Right lung (tissue), 5 donors: ENCODE results near the gene NXPE4. TPM values are rescaled to one million over a fixed set of nuclear protein-coding genes. Genes with fewer than 3 reads are reported as not detected.
A peak's percentile ranks its signal among the peaks of the same experiment; 100 is the strongest.
"Not testable (repeated sequence)": the region's sequence is repeated elsewhere in the genome, so short reads cannot be mapped to it uniquely, and the experiment has no call there.

Experiments
- DNase-seq, 2 donors: peaks; one replicate each; pipeline ENCODE4 v3.0.0-alpha.2; 2013
- polyA plus RNA-seq, 5 donors: library from polyadenylated mRNA; unstranded; fragments of 120-200 nt; gene quantifications; one replicate each; pipeline versions ENCODE4 v1.2.1 to v1.2.3, GENCODE V29; 2013; ENCODE audit warnings: inconsistent platforms in 1 of 5, low replicate concordance in 1 of 5; ENCODE audit not compliant: insufficient read length in 5 of 5, insufficient read depth in 1 of 5

NXPE4 gene
- polyA plus RNA-seq, 5 donors = not detected

DNA sequence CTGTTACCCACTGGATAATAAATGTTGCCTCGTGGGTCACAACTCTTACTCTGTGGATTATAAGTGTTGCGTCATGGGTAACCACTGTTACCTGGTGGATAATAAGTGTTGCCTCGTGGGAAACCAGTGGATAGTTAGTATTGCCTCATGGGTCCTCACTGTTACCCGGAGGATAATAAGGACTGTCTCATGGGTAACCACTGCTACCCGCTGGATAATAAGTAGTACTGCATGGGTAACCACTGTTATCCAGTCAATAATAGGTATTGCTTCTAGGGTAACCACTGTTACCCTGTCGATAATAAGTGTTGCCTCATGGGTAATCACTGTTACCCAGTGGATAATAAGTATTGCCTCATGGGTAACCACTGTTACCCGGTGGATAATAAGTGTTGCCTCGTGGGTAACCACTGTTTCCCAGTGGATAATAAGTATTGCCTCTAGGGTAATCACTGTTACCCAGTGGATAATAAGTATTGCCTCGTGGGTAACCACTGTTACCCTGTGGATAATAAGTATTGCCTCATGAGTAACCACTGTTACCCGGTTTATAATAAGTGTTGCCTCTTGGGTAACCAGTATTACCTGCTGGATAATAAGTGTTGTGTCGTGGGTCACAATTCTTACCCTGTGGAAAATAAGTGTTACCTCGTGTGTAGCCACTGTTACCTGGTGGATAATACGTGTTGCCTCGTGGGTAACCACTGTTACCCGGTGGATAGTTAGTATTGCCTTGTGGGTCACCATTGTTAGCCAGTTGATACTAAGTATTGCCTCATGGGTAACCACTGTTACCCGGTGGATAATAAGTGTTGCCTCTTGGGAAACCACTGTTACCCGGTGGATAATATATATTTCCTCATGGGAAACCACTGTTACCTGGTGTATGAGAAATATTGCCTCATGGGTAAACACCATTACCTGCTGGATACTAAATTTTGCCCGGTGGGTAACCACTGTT lies 15.7 kb upstream of the NXPE4 start:
- DNase-seq = no peak

DNA sequence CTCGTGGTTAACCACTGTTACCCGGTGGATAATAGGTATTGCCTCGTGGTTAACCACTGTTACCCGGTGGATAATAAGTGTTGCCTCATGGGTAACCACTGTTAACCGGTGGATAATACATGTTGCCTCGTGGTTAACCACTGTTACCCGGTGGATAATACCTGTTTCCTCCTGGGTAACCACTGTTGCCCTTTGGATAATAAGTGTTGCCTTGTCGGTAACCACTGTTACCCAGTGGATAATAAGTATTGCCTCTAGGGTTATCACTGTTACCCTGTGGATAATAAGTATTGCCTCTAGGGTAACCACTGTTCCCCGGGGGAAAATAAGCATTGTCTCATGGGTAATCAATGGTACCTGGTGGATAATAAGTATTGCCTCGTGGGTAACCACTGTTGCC lies 15.0 kb upstream of the NXPE4 start:
- no peak for DNase-seq

DNA sequence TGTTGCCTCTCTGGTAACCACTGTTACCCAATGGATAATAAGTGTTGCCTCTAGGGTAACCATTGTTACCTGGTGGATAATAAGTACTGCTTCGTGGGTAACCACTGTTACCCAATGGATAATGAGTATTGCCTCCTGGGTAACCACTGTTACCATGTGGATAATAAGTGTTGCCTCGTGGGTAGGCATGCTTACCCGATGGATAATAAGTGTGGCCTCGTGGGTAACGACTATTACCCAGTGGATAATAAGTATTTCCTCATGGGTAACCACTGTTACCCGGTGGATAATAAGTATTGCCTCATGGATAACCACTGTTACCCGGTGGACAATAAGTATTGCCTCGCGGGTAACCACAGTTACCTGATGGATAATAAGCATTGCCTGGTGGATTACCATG lies 13.8 kb upstream of the NXPE4 start:
- no peak for DNase-seq

DNA sequence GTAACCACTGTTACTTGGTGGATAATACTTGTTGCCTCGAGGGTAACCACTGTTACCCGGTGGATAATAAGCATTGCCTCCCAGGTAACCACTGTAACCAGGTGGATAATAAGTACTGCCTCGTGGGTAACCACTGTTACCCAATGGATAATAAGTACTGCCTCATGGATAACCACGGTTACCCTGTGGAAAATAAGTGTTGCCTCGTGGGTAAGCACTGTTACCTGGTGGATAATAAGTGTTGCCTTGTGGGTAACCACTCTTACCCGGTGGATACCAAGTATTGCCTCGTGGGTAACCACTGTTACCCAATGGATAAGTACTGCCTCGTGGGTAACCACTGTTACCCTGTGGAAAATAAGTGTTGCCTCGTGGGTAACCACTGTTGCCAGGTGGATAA lies 13.0 kb upstream of the NXPE4 start:
- not testable (repeated sequence) for DNase-seq

DNA sequence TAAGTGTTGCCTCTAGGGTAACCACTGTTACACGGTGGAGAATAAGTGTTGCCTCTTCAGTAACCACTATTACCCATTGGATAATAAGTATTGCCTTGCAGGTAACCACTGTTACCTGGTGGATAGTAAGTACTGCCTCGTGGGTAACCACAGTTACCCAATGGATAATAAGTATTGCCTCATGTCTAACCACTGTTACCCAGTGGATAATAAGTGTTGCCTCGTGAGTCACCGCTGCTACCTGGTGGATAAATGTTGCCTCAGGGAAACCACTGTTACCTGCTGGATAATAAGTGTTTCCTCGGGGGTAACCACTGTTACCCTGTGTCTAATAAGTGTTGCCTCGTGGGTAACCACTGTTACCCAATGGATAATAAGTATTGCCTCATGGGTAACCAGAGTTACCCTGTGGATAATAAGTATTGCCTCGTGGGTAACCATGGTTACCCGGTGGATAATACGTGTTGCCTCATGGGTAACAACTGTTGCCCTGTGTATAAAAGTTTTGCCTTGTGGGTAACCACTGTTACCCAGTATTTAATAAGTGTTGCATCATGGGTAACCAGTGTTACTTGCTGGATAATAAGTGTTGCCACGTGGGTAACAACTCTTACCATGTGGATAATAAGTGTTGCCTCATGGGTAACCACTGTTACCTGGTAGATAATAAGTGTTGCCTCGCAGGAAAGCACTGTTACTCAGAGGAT lies 12.3 kb upstream of the NXPE4 start:
- DNase-seq = no peak

DNA sequence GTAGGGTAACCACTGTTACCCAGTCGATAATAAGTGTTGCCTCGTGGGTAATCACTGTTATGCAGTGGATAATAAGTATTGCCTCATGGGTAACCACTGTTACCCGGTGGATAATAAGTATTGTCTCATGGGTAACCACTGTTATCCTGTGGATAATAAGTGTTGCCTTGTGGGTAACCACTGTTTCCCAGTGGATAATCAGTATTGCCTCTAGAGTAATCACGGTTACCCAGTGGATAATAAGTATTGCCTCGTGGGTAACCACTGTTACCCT lies 11.2 kb upstream of the NXPE4 start:
- not testable (repeated sequence) for DNase-seq

DNA sequence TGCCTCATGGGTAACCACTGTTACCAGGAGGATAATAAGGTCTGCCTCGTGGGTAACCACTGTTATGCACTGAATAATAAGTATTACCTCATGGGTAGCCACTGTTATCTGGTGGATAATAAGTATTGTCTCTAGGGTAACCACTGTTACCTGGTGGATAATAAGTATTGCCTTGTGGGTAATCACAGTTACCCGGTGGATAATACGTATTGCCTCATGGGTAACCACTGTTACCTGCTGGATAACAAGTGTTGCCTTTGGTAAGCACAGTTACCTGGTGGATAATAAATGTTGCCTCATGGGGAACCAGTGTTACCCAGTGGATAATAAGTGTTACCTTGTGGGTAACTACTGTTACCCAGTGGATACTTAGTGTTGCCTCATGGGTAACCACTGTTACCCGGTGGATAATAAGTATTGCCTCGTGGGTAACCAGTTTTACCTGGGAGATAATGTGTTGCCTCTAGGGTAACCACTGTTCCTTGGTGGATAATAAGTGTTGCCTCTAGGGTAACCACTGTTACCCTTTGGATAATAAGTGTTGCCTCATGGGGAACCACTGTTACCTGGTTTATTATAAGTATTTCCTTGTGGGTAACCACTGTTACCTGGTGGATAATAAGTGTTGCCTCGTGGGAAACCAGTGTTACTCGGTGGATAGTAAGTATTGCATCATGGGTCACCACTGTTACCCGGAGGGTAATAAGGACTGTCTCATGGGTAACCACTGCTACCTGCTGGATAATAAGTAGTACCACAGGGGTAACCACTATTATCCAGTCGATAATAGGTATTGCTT lies 10.6 kb upstream of the NXPE4 start:
- DNase-seq = no peak

DNA sequence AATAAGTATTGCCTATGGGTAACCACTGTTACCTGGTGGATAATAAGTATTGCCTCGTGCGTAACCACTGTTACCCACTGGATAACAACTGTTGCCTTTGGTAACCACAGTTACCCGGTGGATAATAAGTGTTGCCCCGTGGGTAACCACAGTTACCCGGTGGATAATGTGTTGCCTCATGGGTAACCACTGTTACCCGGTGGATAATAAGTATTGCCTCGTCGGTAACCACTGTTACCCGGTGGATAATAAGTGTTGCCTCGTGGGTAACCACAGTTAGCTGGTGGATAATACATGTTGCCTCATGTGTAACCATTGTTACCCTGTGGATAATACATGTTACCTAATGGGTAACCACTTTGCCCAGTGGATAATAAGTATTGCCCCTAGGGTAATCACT lies 9.8 kb upstream of the NXPE4 start:
- no peak for DNase-seq

DNA sequence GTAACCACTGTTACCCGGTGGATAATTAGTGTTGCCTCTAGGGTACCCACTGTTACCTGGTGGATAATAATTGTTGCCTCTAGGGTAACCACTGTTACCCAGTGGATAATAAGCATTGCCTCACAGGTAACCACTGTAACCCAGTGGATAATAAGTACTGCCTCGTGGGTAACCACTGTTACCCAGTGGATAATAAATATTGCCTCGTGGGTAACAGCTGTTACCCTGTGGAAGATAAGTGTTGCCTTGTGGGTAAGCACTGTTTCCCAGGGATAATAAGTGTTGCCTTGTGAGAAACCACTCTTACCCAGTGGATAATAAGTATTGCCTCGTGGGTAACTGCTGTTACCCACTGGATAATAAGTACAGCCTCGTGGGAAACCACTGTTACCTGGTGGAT lies 9.3 kb upstream of the NXPE4 start:
- no peak for DNase-seq

DNA sequence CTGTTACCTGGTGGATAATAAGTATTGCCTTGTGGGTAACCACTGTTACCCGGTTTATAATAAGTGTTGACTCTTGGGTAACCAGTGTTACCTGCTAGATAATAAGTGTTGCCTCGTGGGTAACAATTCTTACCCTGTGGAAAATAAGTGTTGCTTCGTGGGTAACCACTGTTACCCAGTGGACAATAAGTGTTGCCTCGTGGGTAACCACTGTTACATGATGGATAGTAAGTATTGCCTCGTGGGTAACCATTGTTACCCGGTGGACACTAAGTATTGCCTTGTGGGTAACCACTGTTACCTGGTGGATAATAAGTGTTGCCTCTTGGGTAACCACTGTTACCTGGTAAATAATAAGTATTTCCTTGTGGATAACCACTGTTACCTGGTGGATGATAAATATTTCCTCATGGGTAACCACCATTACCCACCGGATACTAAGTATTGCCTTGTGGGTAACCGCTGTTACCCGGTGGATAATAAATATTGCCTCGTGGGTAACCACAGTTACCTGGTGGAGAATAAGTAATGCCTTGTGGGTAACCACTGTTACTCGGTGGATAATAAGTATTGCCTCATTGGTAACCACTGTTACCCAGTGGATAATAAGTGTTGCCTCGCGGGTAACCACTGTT lies 8.7 kb upstream of the NXPE4 start:
- no peak for DNase-seq

DNA sequence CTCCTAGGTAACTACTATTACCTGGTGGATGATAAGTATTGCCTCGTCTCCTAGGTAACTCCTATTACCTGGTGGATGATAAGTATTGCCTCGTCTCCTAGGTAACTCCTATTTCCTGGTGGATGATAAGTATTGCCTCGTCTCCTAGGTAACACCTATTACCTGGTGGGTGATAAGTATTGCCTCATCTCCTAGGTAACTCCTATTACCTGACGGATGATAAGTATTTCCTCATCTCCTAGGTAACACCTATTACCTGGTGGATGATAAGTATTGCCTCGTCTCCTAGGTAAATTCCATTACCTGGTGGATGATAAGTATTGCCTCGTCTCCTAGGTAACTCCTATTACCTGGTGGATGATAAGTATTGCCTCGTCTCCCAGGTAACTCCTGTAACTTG lies 7.6 kb upstream of the NXPE4 start:
- DNase-seq = not testable (repeated sequence)

DNA sequence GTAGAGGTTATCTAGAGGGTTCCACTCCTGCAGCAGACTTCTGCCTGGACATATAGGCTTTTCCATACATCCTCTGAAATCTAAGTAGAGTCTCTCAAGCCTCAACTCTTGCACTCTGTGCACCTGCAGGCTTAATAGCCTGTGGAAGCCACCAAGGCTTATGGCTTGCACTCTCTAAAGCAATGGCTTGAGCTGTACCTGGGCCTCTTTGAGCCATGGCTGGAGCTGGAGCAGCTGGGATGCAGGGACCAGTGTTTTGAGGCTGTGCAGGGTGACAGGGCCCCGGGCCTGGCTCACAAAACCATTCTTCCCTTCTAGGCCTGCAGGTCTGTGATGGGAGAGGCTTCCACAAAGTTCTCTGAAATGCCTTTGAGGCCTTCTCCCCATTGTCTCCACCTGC lies 2.9 kb upstream of the NXPE4 start:
- no peak for DNase-seq

DNA sequence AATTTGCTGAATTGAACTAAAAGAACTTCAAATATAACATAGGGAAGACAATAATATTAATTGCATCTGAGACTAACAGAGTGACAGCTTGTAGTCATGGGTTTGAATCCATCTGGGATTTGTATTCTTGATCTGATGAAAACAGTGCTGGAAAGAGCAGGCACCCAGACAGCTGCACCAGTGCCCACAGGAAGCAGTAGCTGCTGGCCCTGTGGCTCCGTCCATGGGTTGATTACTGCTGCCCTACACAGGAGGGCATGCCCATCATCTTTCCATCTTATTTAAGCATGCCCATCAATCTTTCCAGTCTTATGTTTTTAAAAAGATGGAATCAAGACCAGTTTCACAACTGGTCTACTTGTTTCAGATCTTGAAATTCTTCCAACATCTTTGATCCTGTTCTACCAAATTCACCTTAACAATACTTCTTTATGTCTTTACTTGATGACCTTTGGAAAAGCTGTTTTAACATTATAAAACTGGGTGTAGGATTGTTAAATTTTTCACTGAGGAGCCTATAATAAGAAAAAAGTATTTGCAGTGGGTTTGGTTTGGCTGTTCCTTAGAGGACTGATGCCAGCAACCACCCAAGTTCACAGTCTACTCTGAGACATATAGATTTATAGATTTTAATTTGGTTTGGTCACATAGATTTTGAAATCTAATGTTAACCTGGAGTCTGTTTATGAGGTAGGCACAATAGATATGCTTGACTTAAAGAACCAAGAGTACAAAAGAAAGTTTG lies 761 bp upstream of the NXPE4 start:
- DNase-seq = no peak

DNA sequence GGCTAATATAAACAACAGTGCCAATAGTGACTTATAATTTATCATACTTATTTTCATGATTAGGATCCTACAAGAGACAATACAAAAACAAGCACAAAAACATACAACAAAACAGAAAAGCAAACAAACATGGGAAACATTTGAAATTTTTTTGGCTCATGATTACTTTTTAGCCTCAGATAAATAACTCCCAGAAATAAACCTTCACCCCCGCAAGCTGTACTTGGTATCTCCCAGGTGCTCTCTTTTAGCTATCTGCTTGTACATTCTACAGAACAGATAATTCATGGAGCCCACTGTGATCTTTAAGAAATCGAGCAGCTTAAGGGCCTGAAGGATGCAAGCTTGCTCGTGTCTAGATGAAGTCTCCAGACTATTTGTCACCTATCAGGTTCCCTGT lies 883 bp downstream of the NXPE4 start:
- no peak for DNase-seq

DNA sequence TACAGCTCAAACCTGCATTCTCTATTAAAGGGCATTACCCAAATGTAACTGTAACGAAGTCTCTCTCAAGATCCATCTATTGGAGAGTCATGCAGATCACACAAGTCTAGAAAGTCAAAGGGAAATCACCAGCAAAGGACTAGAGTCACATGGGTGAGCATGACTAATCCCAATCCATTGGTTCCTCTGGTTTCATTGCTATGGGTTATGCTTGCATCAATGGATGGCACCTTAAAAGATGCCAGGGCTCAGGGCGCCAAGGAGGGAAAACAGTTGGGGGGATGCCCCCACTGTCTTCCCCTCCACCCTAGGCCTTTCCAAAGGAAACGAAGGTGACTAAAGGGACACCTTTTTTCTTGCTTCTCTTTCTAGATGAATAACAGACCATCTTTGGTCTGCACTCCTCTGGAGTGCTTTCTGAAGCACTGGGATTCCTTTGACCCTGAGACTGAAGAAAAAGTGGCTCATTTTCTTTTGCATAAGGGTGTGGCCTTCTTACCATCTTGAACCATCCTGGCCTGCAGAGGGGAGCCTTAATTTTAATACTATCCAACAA lies 8.1 kb downstream of the NXPE4 start:
- no peak for DNase-seq

DNA sequence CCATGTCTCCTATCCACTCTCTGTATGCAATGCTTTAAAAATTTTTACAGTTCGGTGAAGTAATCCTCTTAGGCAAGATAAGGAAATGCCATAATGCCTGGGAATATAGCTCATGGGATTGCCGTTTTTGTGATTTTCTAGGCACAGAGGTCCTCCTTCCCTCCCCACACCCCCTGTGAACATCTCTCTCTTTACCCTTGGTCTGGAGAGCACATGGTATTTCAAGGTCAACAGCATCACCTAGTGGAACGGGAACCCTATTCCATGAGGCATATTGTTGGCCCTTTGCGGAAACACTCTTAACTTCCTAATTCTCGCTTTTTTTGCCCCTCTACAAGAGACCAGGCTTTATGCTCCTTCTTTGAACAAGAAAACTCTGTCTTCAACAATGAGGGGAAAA lies 8.8 kb downstream of the NXPE4 start:
- no peak for DNase-seq

DNA sequence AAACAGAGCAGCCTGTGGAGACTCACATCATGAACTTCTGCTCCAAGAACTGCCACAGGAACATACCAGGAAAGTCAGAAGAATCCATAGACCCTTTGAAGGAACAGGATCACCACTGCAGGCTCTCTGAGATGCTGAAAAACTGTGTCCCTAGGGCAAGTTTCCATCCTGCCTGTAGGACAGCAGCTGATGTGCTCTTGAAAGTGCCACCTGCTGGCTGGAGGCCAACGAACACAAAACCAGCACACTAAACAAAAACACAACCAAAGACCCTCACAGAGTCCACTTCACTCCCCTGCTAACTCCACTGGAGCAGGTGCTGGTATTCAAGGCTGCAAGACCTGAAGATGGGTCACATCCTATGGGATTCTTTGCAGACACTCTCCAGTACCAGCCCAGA lies 23.9 kb downstream of the NXPE4 start:
- no peak for DNase-seq

DNA sequence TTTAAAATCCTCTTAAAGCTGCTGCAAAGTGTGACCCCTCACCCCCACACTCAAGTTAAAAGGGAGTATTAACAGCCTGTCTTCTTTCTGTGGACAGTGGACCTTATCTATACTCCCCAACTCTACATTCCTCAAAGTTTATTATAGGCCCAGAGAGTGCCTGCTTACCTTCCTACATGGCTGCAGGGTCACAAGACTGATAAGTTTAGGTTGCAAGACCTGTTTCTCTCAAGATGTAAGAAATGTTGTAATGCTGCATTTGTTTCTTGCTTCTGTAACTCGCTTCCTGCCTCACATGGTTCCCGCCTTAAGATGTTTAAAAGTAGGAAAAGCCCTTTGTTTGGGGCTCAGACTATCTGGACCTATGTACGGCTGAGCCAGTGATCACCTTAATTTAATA lies 25.8 kb downstream of the NXPE4 start:
- DNase-seq = peak; percentile 5 to 8

DNA sequence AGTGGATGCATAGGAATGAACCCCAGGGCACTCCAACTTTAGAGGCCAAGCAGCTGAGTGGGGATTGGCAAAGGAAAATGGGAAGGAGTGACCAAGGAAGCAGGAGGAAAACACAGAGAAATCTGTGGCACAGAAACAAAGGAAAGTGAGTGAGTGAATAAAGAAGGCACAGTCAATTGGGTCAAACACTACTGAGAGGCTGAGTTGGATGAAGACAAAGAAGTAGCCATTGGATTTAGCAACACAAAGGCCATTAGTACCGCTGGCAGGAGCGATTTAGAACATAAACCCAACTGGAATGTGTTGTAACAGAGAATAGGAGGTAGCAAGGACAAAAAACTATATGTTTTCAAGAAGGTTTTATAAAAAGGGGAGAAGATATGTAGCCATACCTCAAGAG lies 29.3 kb downstream of the NXPE4 start:
- DNase-seq = no peak

DNA sequence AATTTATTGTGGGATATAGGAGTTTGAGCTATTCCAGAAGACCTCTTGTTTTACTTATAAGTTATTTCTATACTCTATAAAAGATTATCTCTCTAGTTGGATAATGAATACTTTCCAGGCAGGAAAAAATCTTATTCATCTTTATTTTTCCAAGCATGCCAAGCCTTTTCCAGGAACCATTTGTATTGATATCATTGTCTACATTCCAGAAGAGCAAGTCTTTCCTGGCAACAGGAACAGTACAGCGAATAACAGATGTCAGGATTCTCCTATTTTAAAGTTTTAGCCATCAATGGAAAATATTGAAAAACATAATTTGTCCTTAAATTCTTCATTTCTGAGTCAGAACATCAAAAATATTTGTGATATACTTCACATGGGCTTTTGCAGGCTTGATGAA lies 30.8 kb downstream of the NXPE4 start:
- no peak for DNase-seq

DNA sequence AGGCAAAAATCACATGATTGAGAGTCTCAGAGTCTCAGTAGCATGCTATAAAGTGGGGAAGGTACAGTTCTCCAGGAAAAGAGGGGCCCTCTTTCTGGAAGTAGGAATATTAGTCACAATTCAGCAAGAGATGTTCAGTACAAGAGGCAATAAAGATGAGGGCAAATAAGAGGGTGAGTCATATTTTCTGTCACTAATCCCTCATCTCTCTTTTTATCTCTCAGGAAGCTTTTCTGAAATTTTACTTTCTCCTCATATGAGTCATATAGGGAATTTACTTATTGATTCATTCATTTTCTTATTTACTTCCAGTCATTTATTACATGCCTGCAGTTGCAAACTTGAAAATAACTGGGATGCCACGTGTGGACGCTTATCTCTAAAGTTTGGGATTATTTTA lies 32.5 kb downstream of the NXPE4 start:
- no peak for DNase-seq
